ENCODE data around the gene CNST. TPM values are rescaled to one million over a fixed set of nuclear protein-coding genes. Genes with fewer than 3 reads are reported as not detected.

CNST gene
- total and polyA plus RNA-seq, 9 donors = 8.7 to 31.2 (median 22.4) TPM

- no peaks in the 10 kb centered on the region for H3K4me1 ChIP-seq (ENCODE audit: insufficient read depth)
- no peak for DNase-seq
- H3K9me3 ChIP-seq = no peaks in the 10 kb centered on the region
- TF ChIP-seq EP300 (IDR thresholded peaks at IDR 0.05) (no peak), CTCF (IDR thresholded peaks at IDR 0.05) (no peak), POLR2A (IDR thresholded peaks at IDR 0.05) (no peak)
- H3K27ac ChIP-seq = no peak overlapping the region
- no peaks in the 10 kb centered on the region for H3K27me3 ChIP-seq
- intact Hi-C loops (cut with DNase I) = no loop called here
- no peak overlapping the region for H3K4me3 ChIP-seq
- 91 to 97% (median 91%) methylated on average over 3 of the region's 3 CpGs for WGBS, 3 donors
- no peaks in the 10 kb centered on the region for H3K36me3 ChIP-seq
These were observed 28.4 kb upstream of the CNST start for GRCh38 chr1:246537887-246538286.

GRCh38 chr1:246540738-246541491, 25.3 kb upstream of the CNST start:
- Histone ChIP-seq H3K27me3 (no peaks in the 10 kb centered on the region), H3K27ac (no peak overlapping the region), H3K9me3 (no peaks in the 10 kb centered on the region), H3K4me1 (ENCODE audit: insufficient read depth) (no peaks in the 10 kb centered on the region), H3K36me3 (no peaks in the 10 kb centered on the region), H3K4me3 (no peak overlapping the region)
- TF ChIP-seq POLR2A (IDR thresholded peaks at IDR 0.05) = no peak
- no peak for TF ChIP-seq CTCF (IDR thresholded peaks at IDR 0.05)
- TF ChIP-seq EP300 (IDR thresholded peaks at IDR 0.05) = no peak
- DNase-seq = no peak
- intact Hi-C loops (cut with DNase I) = no loop called here
- WGBS, 3 donors = 84 to 87% (median 84%) methylated on average over 7 of the region's 7 CpGs

GRCh38 chr1:246544001-246544400, 22.3 kb upstream of the CNST start:
- 92 to 100% (median 99%) methylated on average over 1 of the region's 1 CpG for WGBS, 3 donors
- H3K27ac ChIP-seq = no peak overlapping the region
- H3K4me1 ChIP-seq (ENCODE audit: insufficient read depth) = no peaks in the 10 kb centered on the region
- no peaks in the 10 kb centered on the region for H3K9me3 ChIP-seq
- no peaks in the 10 kb centered on the region for H3K36me3 ChIP-seq
- intact Hi-C loops (cut with DNase I) = no loop called here
- H3K27me3 ChIP-seq = no peaks in the 10 kb centered on the region
- TF ChIP-seq POLR2A (IDR thresholded peaks at IDR 0.05) (no peak), CTCF (IDR thresholded peaks at IDR 0.05) (no peak), EP300 (IDR thresholded peaks at IDR 0.05) (no peak)
- DNase-seq = no peak
- no peak overlapping the region for H3K4me3 ChIP-seq

- H3K9me3 ChIP-seq = no peaks in the 10 kb centered on the region
- no peak overlapping the region for H3K27ac ChIP-seq
- H3K36me3 ChIP-seq = no peaks in the 10 kb centered on the region
- no peak for DNase-seq
- no peaks in the 10 kb centered on the region for H3K27me3 ChIP-seq
- TF ChIP-seq EP300 (IDR thresholded peaks at IDR 0.05) = no peak
- no peak for TF ChIP-seq CTCF (IDR thresholded peaks at IDR 0.05)
- no peaks in the 10 kb centered on the region for H3K4me1 ChIP-seq (ENCODE audit: insufficient read depth)
- WGBS, 3 donors = 28 to 52% (median 32%) methylated on average over 4 of the region's 4 CpGs
- no peak overlapping the region for H3K4me3 ChIP-seq
- intact Hi-C loops (cut with DNase I) = no loop called here
These were observed 16.6 kb upstream of the CNST start for GRCh38 chr1:246549665-246550064.
